ENCODE data around the gene C17orf113. TPM values are rescaled to one million over a fixed set of nuclear protein-coding genes. Genes with fewer than 3 reads are reported as not detected.
A peak's percentile ranks its signal among the peaks of the same experiment; 100 is the strongest.

The C17orf113 gene
- 0.62 and 1.8 TPM in 2 replicates for total RNA-seq (2014; rRNA removed)
- percentile 34 among the genes with signal in this experiment for Bru-seq, nascent RNA
- percentile 32 among the genes with signal in this experiment for BruChase-seq, experiment 1, labeled RNA remaining after a 6-hour chase
- BruChase-seq, experiment 2, labeled RNA remaining after a 2-hour chase, result percentile 47 among the genes with signal in this experiment
- long read RNA-seq, partial matches to known transcripts, result 1 of 8 reads
- long read RNA-seq, other reads (novel, unspliced or antisense), result 7 of 8 reads

- ChIA-PET CTCF (no interaction called here), POLR2A (ENCODE audit: unreplicated experiment) (no interaction called here)
- peak; percentile 85 for ATAC-seq
- no peaks in the 10 kb centered on the region for H3K4me1 ChIP-seq (ENCODE audit: insufficient read depth, low read length)
- no peaks in the 10 kb centered on the region for H3K27me3 ChIP-seq (ENCODE audit: low read length)
- no peaks in the 10 kb centered on the region for H3K36me3 ChIP-seq (ENCODE audit: low read depth, low read length)
- peak within 1 kb of the TSS; percentile 43; the same call in 1 of the 2 replicates for H3K9ac ChIP-seq (ENCODE audit: low read length)
- H3K27ac ChIP-seq (ENCODE audit: low read length), result no peak within 1 kb of the TSS
- no peaks in the 10 kb centered on the region for H3K9me2 ChIP-seq (replicated peaks; ENCODE audit: low read length)
- H3K4me2 ChIP-seq (ENCODE audit: low read length), result peak within 1 kb of the TSS; percentile 94
- H3K4me3 ChIP-seq (ENCODE audit: low read length), result peak within 1 kb of the TSS; percentile 69
- intact Hi-C loops (cut with micrococcal nuclease), result no loop called here
- no peaks in the 10 kb centered on the region for H3F3A ChIP-seq (ENCODE audit: low read length, unreplicated experiment)
- DNase-seq, result peak; percentile 24
- no peaks in the 10 kb centered on the region for H3K79me2 ChIP-seq (ENCODE audit: low read length)
- H2AFZ ChIP-seq (ENCODE audit: low read length), result peak within 1 kb of the TSS; percentile 86
- TF ChIP-seq EZH2phosphoT487 (IDR thresholded peaks at IDR 0.05; ENCODE audit: borderline replicate concordance, low read length), result no peak
- TF ChIP-seq EZH2 (IDR thresholded peaks at IDR 0.05; ENCODE audit: low read length, unreplicated experiment), result no peak
- TF ChIP-seq, protein P1, sequence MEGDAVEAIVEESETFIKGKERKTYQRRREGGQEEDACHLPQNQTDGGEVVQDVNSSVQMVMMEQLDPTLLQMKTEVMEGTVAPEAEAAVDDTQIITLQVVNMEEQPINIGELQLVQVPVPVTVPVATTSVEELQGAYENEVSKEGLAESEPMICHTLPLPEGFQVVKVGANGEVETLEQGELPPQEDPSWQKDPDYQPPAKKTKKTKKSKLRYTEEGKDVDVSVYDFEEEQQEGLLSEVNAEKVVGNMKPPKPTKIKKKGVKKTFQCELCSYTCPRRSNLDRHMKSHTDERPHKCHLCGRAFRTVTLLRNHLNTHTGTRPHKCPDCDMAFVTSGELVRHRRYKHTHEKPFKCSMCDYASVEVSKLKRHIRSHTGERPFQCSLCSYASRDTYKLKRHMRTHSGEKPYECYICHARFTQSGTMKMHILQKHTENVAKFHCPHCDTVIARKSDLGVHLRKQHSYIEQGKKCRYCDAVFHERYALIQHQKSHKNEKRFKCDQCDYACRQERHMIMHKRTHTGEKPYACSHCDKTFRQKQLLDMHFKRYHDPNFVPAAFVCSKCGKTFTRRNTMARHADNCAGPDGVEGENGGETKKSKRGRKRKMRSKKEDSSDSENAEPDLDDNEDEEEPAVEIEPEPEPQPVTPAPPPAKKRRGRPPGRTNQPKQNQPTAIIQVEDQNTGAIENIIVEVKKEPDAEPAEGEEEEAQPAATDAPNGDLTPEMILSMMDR (conservative IDR thresholded peaks at IDR 0.05; ENCODE audit: low read depth, low read length), result peak; percentile 19; the same call in 1 of the 2 replicates
- no peaks in the 10 kb centered on the region for H3K9me3 ChIP-seq (ENCODE audit: low read length)
- H4K20me1 ChIP-seq (ENCODE audit: low read length), result no peaks in the 10 kb centered on the region
- no TSS peak for BruUV-seq (replicated peaks)
Observed at GRCh38 chr17:42050393-42051012, at the start of gene C17orf113. Gene C17orf113 (minus strand): TSS chr17:42050601. CDS start chr17:42043376, 7,225 bp downstream.

DNA sequence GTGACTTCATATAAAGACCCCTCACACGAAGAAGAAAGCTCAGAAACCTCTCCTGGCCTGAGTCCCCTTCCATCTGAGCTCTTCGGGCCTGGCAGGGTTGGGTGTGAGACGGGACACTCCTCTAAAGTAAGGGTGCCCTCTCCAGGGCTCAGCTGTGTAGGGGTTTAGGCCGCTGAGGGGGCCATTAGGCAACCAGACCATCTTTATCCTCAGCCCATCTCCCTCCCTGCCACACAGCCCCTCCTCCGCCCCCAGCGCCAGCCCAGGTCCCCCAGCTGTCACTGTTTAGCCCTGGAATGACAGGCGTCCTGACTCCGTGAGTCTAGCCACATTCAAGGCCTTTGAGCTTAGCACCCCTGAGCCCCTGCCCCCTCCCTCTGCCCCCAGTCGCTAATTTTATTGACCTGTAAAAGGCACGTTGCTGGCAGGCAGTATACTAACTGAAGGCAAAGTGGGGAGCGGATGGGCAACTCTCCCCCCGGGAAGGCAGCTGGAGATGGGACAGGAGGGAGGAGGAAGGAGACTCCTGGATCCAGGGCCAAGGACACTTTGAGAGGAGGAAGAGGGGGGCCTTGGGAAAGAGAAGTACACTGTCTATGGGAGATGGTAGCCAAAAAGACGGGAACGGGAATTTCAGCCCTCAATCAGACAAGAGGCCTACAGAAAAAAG, 48.5 kb upstream of the C17orf113 start:
- Histone ChIP-seq H4K20me1 (ENCODE audit: low read length) (no peaks in the 10 kb centered on the region), H3F3A (ENCODE audit: low read length, unreplicated experiment) (no peaks in the 10 kb centered on the region), H3K79me2 (ENCODE audit: low read length) (no peaks in the 10 kb centered on the region), H2AFZ (ENCODE audit: low read length) (no peak overlapping the region), H3K4me3 (ENCODE audit: low read length) (no peak overlapping the region), H3K4me1 (ENCODE audit: insufficient read depth, low read length) (peaks cover 3% of the 10 kb centered on the region; the same call in 1 of the 2 replicates), H3K27me3 (ENCODE audit: low read length) (no peaks in the 10 kb centered on the region), H3K9me3 (ENCODE audit: low read length) (no peaks in the 10 kb centered on the region), H3K27ac (ENCODE audit: low read length) (no peak overlapping the region), H3K9ac (ENCODE audit: low read length) (no peak overlapping the region), H3K9me2 (replicated peaks; ENCODE audit: low read length) (no peaks in the 10 kb centered on the region), H3K4me2 (ENCODE audit: low read length) (no peak overlapping the region), H3K36me3 (ENCODE audit: low read depth, low read length) (no peaks in the 10 kb centered on the region)
- ChIA-PET POLR2A (ENCODE audit: unreplicated experiment) (no interaction called here), CTCF (no interaction called here)
- intact Hi-C loops (cut with micrococcal nuclease), result no loop called here
- ATAC-seq (no peak), DNase-seq (no peak)
- BruUV-seq (replicated peaks), result no TSS peak
- TF ChIP-seq EZH2phosphoT487 (IDR thresholded peaks at IDR 0.05; ENCODE audit: borderline replicate concordance, low read length) (no peak), EZH2 (IDR thresholded peaks at IDR 0.05; ENCODE audit: low read length, unreplicated experiment) (no peak)
- TF ChIP-seq, protein P1 (conservative IDR thresholded peaks at IDR 0.05; ENCODE audit: low read depth, low read length), result no peak
